Measurements from ENCODE around the gene MCHR1.
A peak's percentile ranks its signal among the peaks of the same experiment; 100 is the strongest.
"Not testable (repeated sequence)": the region's sequence is repeated elsewhere in the genome, so short reads cannot be mapped to it uniquely, and the experiment has no call there.

Gene MCHR1

GRCh38 chr22:40718250-40719204 is 39.2 kb downstream of the MCHR1 start:
- no peak for DNase-seq (ENCODE audit: low read depth, low spot score)
- no peak overlapping the region for H3K4me3 ChIP-seq (ENCODE audit: low read length)

- H3K4me3 ChIP-seq (ENCODE audit: low read length): no peak overlapping the region
- no peak for DNase-seq (ENCODE audit: low read depth, low spot score)
Observed at GRCh38 chr22:40719599-40719998, 40.3 kb downstream of the MCHR1 start.

- not testable (repeated sequence) for DNase-seq (ENCODE audit: low read depth, low spot score); H3K4me3 ChIP-seq (ENCODE audit: low read length)
Observed at GRCh38 chr22:40720156-40720537, 40.9 kb downstream of the MCHR1 start.

- H3K4me3 ChIP-seq (ENCODE audit: low read length): no peak overlapping the region
- no peak for DNase-seq (ENCODE audit: low read depth, low spot score)
Observed at GRCh38 chr22:40720538-40721256, 41.4 kb downstream of the MCHR1 start.

- H3K4me3 ChIP-seq (ENCODE audit: low read length): no peak overlapping the region
- no peak for DNase-seq (ENCODE audit: low read depth, low spot score)
Observed at GRCh38 chr22:40721266-40721665, 42.0 kb downstream of the MCHR1 start.

GRCh38 chr22:40723396-40723933 is 44.2 kb downstream of the MCHR1 start:
- no peak for DNase-seq (ENCODE audit: low read depth, low spot score)
- no peak overlapping the region for H3K4me3 ChIP-seq (ENCODE audit: low read length)

- no peak overlapping the region for H3K4me3 ChIP-seq (ENCODE audit: low read length)
- peak; percentile 82 for DNase-seq (ENCODE audit: low read depth, low spot score)
Observed at GRCh38 chr22:40726514-40726913, 47.2 kb downstream of the MCHR1 start.

- H3K4me3 ChIP-seq (ENCODE audit: low read length): no peak overlapping the region
- DNase-seq (ENCODE audit: low read depth, low spot score): no peak
Observed at GRCh38 chr22:40727070-40727963, 48.0 kb downstream of the MCHR1 start.

GRCh38 chr22:40727964-40728615 is 48.8 kb downstream of the MCHR1 start:
- peak overlapping the region; percentile 45 for H3K4me3 ChIP-seq (ENCODE audit: low read length)

GRCh38 chr22:40728731-40729189 is 49.5 kb downstream of the MCHR1 start:
- peak; percentile 98 for DNase-seq (ENCODE audit: low read depth, low spot score)
- peak overlapping the region; percentile 45 for H3K4me3 ChIP-seq (ENCODE audit: low read length)

More at GRCh38 chr22:40727964-40728615, 48.8 kb downstream of the MCHR1 start:
- no peak for DNase-seq (ENCODE audit: low read depth, low spot score)

- no peak for DNase-seq (ENCODE audit: low read depth, low spot score)
- no peak overlapping the region for H3K4me3 ChIP-seq (ENCODE audit: low read length)
Observed at GRCh38 chr22:40729284-40729683, 50.0 kb downstream of the MCHR1 start.

Data from Jurkat, Clone E6-1 (cell line).